ENCODE data around the gene SSRP1.

SSRP1 gene

DNA sequence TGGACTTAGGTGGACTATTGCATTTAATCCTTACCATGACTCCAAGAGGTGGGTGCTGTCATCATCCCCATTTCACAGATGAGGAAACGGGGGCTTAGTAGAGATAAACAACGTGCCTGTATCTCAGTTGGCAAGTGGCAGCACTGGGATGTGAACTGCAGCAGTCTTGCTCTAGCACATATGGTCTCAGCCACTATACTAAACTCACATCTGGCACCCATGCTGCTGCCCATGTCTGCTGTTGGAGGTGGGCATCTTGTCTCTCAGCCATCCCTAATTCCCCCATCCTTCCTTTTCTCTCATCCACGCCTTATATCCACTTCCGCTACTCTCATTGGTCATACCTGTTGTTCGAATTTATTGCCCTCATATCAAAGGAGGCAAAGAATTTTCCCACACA is 41.4 kb upstream of the SSRP1 start:
- TF ChIP-seq, protein P1, sequence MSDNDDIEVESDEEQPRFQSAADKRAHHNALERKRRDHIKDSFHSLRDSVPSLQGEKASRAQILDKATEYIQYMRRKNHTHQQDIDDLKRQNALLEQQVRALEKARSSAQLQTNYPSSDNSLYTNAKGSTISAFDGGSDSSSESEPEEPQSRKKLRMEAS (IDR thresholded peaks at IDR 0.05), result no peak
- TF ChIP-seq YY1 (IDR thresholded peaks at IDR 0.05; ENCODE audit: low read depth) (no peak), CREB1 (IDR thresholded peaks at IDR 0.05; ENCODE audit: low read depth) (no peak), NFIC (IDR thresholded peaks at IDR 0.05) (no peak), RAD21 (IDR thresholded peaks at IDR 0.05; ENCODE audit: low read depth) (no peak), EP300 (IDR thresholded peaks at IDR 0.05; ENCODE audit: borderline replicate concordance) (no peak), TEAD4 (IDR thresholded peaks at IDR 0.05) (no peak), CEBPB (IDR thresholded peaks at IDR 0.05) (no peak), EGR1 (IDR thresholded peaks at IDR 0.05) (no peak), FOXM1 (IDR thresholded peaks at IDR 0.05; ENCODE audit: borderline replicate concordance, low read depth) (no peak), TAF1 (IDR thresholded peaks at IDR 0.05; ENCODE audit: low read depth) (no peak), ZBTB7A (IDR thresholded peaks at IDR 0.05; ENCODE audit: low read depth) (no peak), TCF12 (IDR thresholded peaks at IDR 0.05; ENCODE audit: low read depth) (no peak)
- TF ChIP-seq, protein P2, sequence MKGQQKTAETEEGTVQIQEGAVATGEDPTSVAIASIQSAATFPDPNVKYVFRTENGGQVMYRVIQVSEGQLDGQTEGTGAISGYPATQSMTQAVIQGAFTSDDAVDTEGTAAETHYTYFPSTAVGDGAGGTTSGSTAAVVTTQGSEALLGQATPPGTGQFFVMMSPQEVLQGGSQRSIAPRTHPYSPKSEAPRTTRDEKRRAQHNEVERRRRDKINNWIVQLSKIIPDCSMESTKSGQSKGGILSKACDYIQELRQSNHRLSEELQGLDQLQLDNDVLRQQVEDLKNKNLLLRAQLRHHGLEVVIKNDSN (IDR thresholded peaks at IDR 0.05), result no peak
- TF ChIP-seq, protein P3, sequence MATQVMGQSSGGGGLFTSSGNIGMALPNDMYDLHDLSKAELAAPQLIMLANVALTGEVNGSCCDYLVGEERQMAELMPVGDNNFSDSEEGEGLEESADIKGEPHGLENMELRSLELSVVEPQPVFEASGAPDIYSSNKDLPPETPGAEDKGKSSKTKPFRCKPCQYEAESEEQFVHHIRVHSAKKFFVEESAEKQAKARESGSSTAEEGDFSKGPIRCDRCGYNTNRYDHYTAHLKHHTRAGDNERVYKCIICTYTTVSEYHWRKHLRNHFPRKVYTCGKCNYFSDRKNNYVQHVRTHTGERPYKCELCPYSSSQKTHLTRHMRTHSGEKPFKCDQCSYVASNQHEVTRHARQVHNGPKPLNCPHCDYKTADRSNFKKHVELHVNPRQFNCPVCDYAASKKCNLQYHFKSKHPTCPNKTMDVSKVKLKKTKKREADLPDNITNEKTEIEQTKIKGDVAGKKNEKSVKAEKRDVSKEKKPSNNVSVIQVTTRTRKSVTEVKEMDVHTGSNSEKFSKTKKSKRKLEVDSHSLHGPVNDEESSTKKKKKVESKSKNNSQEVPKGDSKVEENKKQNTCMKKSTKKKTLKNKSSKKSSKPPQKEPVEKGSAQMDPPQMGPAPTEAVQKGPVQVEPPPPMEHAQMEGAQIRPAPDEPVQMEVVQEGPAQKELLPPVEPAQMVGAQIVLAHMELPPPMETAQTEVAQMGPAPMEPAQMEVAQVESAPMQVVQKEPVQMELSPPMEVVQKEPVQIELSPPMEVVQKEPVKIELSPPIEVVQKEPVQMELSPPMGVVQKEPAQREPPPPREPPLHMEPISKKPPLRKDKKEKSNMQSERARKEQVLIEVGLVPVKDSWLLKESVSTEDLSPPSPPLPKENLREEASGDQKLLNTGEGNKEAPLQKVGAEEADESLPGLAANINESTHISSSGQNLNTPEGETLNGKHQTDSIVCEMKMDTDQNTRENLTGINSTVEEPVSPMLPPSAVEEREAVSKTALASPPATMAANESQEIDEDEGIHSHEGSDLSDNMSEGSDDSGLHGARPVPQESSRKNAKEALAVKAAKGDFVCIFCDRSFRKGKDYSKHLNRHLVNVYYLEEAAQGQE (IDR thresholded peaks at IDR 0.05; ENCODE audit: low read depth), result no peak

DNA sequence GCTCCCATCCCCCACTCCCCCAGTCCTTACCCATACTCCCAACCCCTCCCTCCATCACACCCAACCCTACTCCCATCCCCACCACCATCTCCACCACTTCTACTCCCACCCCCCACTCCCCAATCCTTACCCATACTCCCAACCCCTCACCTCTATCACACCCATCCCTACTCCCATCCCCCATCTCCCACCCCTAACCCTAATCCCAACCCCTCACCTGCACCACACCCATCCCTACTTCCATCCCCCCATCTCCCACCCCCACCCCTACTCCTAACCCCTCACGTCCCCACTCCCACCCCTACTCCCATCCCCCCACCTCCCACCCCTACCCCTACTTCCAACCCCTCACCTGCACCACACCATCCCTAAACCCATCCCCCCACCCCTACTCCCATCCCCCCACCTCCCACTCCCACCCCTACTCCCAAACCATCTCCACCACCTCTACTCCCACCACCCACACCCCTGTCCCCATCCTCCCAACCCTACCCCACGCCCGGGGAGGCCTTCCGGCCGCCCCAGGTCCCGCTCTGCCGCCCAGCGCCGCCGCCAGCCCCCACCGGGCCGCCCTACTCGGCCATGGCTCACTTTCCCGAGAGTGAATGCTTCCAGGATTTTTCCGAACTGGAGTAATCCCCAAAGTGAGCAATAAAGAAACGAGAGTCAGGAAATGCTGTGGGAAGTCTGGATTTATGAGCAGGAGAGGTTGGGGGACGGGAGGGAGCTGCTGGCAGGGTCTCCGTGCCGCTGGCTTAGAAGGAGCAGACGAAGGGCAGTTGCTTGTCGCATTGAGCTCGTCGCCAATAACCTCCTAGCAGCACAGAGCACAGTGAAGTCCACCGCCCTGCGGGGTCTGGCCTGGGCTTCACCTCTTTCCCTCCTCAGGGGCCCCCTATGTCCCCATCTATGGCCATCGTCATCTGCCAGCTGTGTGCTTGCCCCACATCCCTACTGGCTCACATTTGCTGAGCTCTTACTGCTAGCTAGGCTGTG is 40.7 kb upstream of the SSRP1 start:
- TF ChIP-seq NFIC (IDR thresholded peaks at IDR 0.05) (no peak), YY1 (IDR thresholded peaks at IDR 0.05; ENCODE audit: low read depth) (no peak), EP300 (IDR thresholded peaks at IDR 0.05; ENCODE audit: borderline replicate concordance) (no peak), FOXM1 (IDR thresholded peaks at IDR 0.05; ENCODE audit: borderline replicate concordance, low read depth) (no peak), TEAD4 (IDR thresholded peaks at IDR 0.05) (no peak), TAF1 (IDR thresholded peaks at IDR 0.05; ENCODE audit: low read depth) (no peak), TCF12 (IDR thresholded peaks at IDR 0.05; ENCODE audit: low read depth) (no peak), CREB1 (IDR thresholded peaks at IDR 0.05; ENCODE audit: low read depth) (no peak), RAD21 (IDR thresholded peaks at IDR 0.05; ENCODE audit: low read depth) (no peak), ZBTB7A (IDR thresholded peaks at IDR 0.05; ENCODE audit: low read depth) (no peak), EGR1 (IDR thresholded peaks at IDR 0.05) (no peak), CEBPB (IDR thresholded peaks at IDR 0.05) (no peak)
- TF ChIP-seq, protein P1 (IDR thresholded peaks at IDR 0.05), result no peak
- TF ChIP-seq, protein P2 (IDR thresholded peaks at IDR 0.05), result no peak
- TF ChIP-seq, protein P3 (IDR thresholded peaks at IDR 0.05; ENCODE audit: low read depth), result no peak

DNA sequence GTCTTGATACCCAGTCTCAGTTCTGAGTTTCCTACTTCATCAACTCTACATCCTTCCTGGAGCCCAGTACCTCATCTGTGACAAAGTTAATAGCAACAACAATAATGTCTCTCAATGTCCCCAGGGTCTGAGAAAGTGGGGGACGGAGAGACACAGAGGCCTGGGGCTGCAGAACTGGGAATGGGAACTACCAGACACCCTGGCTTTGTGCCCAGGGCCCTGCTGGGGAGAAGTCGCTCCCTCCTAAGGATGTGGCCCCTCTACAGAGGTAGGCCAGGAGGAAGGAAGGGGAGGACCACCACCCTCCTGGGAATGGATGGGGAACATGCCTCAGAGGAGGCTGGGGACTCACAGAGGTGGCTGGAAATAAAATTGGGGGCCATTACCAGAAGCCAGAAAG is 39.8 kb upstream of the SSRP1 start:
- no peak for TF ChIP-seq NFIC (IDR thresholded peaks at IDR 0.05)
- TF ChIP-seq FOXM1 (IDR thresholded peaks at IDR 0.05; ENCODE audit: borderline replicate concordance, low read depth), result no peak

DNA sequence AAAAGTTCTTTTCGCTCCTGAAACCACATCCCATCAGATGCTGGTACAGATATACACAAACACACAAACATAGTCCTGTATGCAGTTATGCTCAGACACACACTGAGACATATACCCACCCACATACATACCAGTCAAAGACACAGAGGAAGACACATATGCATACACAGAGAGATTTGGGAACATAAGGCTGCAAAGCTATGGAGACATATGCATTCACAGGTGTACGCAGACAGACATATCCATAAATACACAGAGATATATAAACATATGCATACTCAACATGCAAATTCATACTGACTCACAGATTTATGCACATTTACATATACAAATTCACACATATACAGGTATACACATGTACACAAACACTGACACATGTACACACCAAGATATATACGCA is 39.3 kb upstream of the SSRP1 start:
- no peak for TF ChIP-seq EP300 (IDR thresholded peaks at IDR 0.05; ENCODE audit: borderline replicate concordance)
- no peak for TF ChIP-seq NFIC (IDR thresholded peaks at IDR 0.05)
- no peak for TF ChIP-seq YY1 (IDR thresholded peaks at IDR 0.05; ENCODE audit: low read depth)
- TF ChIP-seq, protein P1 (IDR thresholded peaks at IDR 0.05), result no peak
- TF ChIP-seq, protein P2 (IDR thresholded peaks at IDR 0.05), result no peak
- no peak for TF ChIP-seq CREB1 (IDR thresholded peaks at IDR 0.05; ENCODE audit: low read depth)
- no peak for TF ChIP-seq TCF12 (IDR thresholded peaks at IDR 0.05; ENCODE audit: low read depth)
- TF ChIP-seq, protein P3 (IDR thresholded peaks at IDR 0.05; ENCODE audit: low read depth), result no peak
- TF ChIP-seq EGR1 (IDR thresholded peaks at IDR 0.05), result no peak
- no peak for TF ChIP-seq TAF1 (IDR thresholded peaks at IDR 0.05; ENCODE audit: low read depth)
- no peak for TF ChIP-seq FOXM1 (IDR thresholded peaks at IDR 0.05; ENCODE audit: borderline replicate concordance, low read depth)
- no peak for TF ChIP-seq RAD21 (IDR thresholded peaks at IDR 0.05; ENCODE audit: low read depth)
- no peak for TF ChIP-seq ZBTB7A (IDR thresholded peaks at IDR 0.05; ENCODE audit: low read depth)
- TF ChIP-seq TEAD4 (IDR thresholded peaks at IDR 0.05), result no peak
- no peak for TF ChIP-seq CEBPB (IDR thresholded peaks at IDR 0.05)

Data from Ishikawa (cell line).